Stimulated activated CD4-positive, alpha-beta T cell treated with anti-CD3 and anti-CD28 coated beads, Interleukin-15, amount 100 ng/mL, for 1 hour (primary cell): ENCODE measurements around the gene HMGCS1.
"Not testable (repeated sequence)": the region's sequence is repeated elsewhere in the genome, so short reads cannot be mapped to it uniquely, and the experiment has no call there.

Experiments
- DNase-seq, 2 donors: peaks; one replicate each; pipeline ENCODE4 v3.0.0-alpha.2; 2020; ENCODE audit warnings: low read depth in 1 of 2, low spot score in 1 of 2

Gene HMGCS1

DNA sequence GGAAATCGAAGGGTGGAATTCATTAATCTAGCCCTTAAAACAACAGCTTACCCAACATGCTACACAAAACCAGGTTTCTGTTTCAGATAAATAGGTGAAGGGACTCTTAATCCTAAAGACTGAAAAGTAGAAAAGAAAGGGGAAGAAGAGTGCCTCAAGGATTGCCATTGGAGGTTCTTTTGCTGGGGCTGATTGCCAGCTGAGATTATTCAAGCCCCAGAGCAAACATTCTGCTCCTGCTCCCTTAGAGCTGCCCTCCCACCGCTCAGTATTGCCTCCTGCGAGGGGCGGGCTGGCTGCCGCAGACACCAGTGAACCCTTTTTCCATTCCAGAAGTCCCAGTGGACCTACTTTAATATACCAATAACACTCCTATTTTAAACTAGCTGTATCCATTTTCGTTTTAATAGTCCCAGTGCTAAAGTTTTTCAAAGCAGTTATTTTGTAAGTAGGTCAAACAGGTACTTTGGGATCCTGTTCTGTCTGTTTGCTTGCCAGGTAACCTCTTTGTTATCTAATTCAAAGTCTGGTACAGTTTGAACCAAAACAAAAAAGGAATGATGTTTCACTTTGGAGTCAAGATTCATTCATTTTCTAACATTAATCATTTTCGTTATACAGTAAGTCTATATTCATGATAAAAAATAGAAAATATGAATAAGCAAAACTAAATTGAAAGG, 38.6 kb downstream of the HMGCS1 start:
- DNase-seq: no peak

- DNase-seq: no peak
Measured at GRCh38 chr5:43273552-43273951, 39.7 kb downstream of the HMGCS1 start.

DNA sequence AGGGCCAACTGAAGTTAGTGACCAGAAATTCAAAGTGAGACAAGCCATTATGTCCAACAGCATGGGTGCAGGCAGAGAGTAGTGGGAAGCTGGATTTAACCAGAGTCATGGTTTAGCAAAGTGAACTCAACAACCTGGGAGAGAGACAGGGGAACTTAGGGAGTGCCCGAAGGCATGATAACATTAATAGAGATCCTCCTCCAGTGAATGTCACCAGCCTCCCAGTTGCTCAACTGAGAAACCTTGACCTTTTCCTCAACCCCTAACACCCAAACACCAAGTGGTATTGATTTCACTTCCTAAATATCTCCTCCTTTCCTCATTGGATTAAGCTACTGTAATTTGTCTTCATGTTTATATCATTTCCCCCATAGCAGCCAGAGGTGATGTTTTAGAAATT, 42.6 kb downstream of the HMGCS1 start:
- DNase-seq: no peak

DNA sequence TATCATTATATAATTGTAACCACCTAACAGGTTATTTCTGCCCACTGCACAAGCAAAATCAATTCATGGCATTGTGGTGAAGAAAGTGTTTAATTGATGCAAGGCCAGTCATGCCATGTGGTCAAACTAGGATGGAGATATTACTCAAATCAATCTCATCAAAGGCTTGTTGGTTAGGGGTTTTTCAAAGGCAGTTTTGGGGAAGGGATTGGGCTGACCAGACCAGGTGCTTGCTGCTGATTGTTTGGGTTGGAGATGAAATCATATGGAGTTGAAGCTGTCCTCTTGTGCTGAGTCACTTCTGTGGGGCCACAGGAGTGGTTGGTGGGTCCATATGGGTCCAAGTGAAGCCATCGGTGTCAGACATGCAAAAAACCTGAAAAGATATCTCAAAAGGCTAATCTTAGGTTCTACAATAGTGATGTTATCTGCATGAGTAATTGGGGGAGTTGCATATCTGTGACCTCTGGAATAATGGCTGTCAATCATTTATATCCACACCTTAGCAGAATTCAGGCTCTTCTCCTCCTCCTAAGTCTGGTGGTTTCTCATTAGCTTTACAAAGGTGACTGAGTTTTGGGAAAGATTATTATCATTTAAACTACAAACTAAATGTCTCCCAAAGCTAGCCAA, 44.9 kb downstream of the HMGCS1 start:
- no peak for DNase-seq

DNA sequence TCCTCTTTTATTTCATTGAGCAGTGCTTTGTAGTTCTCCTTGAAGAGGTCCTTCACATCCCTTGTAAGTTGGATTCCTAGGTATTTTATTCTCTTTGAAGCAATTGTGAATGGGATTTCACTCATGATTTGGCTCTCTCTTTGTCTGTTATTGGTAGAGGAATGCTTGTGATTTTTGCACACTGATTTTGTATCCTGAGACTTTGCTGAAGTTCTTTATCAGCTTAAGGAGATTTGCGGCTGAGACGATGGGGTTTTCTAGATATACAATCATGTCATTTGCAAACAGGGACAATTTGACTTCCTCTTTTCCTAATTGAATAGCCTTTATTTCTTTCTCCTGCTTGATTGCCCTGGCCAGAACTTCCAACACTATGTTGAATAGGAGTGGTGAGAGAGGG, 50.9 kb downstream of the HMGCS1 start:
- not testable (repeated sequence) for DNase-seq

GRCh38 chr5:43258116-43258515, 55.1 kb downstream of the HMGCS1 start:
- DNase-seq: no peak

DNA sequence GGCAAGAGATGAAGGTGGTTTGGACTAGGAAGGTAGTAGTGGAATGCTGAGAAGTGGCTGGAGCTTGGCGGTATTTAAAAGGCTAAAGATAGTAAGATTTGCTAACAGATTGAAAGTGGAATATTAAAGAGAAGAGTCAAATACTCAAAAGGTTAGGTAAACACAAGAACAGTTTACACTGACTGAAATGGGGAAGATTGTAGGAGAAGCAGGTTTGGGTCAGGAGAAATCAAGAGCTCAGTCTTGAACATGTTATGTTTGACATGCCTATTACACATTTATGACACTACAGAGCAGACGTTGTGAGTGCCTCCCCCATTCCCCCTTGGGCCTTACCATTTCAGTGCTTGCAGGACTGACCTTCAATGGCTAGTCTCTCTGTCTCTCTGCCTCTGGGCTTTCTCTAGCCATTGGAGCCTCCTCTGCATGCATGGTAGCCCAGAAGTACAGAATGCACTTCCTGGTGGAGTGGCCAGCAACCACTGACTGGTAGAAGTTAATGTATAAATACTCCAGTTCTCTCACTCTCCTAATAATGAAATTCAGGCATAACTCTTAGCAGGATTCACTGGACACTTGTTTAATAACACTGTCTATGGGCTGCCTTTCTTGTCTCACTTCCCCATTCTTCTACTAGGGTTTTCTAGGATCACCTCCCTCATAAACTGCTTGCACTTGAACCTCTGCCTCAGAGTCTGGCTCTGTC, 56.8 kb downstream of the HMGCS1 start:
- DNase-seq: no peak

GRCh38 chr5:43255704-43256103, 57.5 kb downstream of the HMGCS1 start:
- DNase-seq: no peak

DNA sequence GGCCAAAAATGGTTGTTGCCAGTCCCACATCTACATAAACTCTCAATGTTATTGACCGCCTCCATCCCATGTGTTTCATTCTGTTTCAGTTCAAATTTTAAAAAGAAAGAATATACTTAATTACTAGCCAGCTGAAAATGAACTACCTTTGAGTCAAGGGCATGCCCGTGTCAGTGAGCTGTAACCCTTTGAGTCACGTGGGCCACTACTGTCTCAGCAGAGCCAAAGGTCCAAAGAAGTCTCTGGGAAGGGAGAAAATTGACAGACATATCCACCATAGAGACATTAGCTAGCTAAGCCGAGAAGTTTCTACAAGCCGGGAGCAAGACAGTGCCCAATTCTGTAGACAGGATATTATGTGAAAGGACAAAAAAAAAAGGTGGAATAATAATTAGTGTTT, 61.5 kb downstream of the HMGCS1 start:
- no peak for DNase-seq

DNA sequence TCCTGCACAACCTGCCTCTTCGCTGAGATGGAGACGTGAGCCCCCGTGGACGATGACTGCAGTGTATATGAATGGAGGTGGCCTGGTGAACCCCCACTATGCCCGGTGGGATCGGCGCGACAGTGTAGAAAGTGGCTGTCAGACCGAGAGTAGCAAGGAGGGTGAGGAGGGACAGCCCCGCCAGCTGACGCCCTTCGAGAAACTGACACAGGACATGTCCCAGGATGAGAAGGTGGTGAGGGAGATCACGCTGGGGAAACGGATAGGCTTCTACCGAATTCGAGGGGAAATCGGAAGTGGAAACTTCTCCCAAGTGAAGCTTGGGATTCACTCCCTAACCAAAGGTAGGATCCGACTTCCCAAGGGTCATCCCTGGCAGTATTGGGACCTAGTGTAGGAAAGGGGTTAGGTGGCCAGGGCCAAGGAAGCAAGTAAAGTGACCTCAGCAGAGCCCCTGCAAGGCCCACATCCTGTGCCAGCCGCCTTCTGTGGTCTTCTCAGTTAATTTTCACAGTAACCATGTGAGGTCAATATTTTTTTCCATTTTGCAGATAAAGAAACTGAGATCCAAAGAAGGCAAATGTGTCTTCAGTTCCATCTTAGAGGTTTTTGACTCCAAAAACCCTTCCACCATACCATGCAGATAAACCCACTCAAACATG, 67.4 kb downstream of the HMGCS1 start:
- DNase-seq: no peak

- no peak for DNase-seq
Measured at GRCh38 chr5:43244823-43245565, 68.2 kb downstream of the HMGCS1 start.

DNA sequence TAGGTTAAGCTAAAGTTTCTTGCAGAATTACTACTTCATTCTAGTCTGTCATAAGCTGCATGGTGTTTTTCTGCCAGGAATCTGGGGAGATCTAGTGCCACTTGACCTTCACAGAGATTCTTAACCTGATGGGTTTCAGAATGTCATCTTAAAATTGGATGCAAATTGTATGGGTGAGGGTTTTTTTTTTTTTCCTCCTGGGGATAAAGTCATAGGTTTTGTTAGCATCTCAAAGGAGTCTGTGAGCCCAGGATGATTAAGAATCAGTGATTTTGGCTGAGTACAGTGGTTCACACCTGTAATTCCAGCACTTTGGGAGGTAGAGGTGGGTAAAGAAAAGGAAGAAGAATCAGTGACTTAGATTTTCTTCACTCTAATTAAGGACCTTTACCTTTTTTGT, 69.9 kb downstream of the HMGCS1 start:
- DNase-seq: no peak

DNA sequence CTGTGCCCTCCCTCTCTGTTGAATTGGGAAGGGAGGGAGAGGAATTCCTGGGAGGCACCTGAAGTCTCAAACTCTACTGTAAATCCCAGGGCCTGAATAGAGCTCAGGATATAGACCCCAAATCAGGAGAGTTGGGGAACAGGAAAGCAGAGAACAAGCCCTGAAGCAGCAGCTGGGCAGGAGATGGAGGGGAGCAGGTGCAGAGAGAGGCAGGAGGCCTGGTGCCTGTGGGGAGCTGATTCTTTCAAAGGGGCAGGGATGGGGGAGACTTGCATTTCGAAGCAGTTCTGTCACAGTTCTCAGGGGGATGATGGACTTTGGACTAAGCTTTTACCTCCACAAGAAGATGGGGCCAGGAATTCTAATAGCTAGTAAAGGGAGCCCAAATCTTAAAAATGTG, 71.0 kb downstream of the HMGCS1 start:
- DNase-seq: no peak
